ENCODE data around the gene TEX51. TPM values are rescaled to one million over a fixed set of nuclear protein-coding genes. Genes with fewer than 3 reads are reported as not detected.

TEX51 gene
- total and polyA plus RNA-seq, 2 of the 4 experiments (the other 2 are of a cell fraction): not detected

- Histone ChIP-seq H3K4ac (ENCODE audit: low read depth, low read length) (no peak overlapping the region), H3K56ac (ENCODE audit: extremely low read depth, insufficient read depth, low read length) (no peak overlapping the region), H3K14ac (replicated peaks; ENCODE audit: low read depth, low read length) (no peak overlapping the region), H3K23ac (ENCODE audit: low read depth, low read length) (no peak overlapping the region), H3K9me3 (ENCODE audit: control insufficient read depth, insufficient read depth, low read length) (no peaks in the 10 kb centered on the region), H3K27me3 (ENCODE audit: control insufficient read depth, insufficient read depth, low read length) (peaks cover 12% of the 10 kb centered on the region), H3K27ac (ENCODE audit: insufficient read depth, low read length) (no peak overlapping the region), H3K79me1 (ENCODE audit: low read depth in 1 of 2, low read length in 2 of 2) (no peaks in the 10 kb centered on the region), H2AFZ (replicated peaks; ENCODE audit: low read length, poor library complexity) (no peak overlapping the region), H3K4me3 (ENCODE audit: insufficient read depth, low read depth, low read length) (no peak overlapping the region), H4K8ac (ENCODE audit: low read depth in 2 of 2, low read length in 2 of 2) (no peak overlapping the region), H2BK20ac (ENCODE audit: low read depth, low read length) (no peak overlapping the region), H3K9ac (ENCODE audit: low read depth, low read length) (no peak overlapping the region), H2BK15ac (ENCODE audit: low read depth, low read length) (no peak overlapping the region), H4K91ac (ENCODE audit: insufficient read depth, low read depth, low read length) (no peak overlapping the region), H3K9me1 (ENCODE audit: insufficient read depth, low read length) (no peaks in the 10 kb centered on the region), H2BK120ac (ENCODE audit: low read depth, low read length) (no peak overlapping the region), H4K20me1 (ENCODE audit: insufficient read depth, low read length) (no peaks in the 10 kb centered on the region), H4K5ac (ENCODE audit: low read depth, low read length) (no peak overlapping the region), H3K4me2 (ENCODE audit: low read depth, low read length) (no peak overlapping the region), H2BK5ac (ENCODE audit: low read depth, low read length, poor library complexity, severe bottlenecking) (no peak overlapping the region), H3K18ac (ENCODE audit: low read depth, low read length) (no peak overlapping the region), H3K4me1 (ENCODE audit: control insufficient read depth, insufficient read depth, low read length) (no peaks in the 10 kb centered on the region), H2AK5ac (ENCODE audit: low read depth, low read length) (no peak overlapping the region), H2AK9ac (replicated peaks; ENCODE audit: low read depth, low read length, poor library complexity) (no peak overlapping the region), H3K36me3 (ENCODE audit: control insufficient read depth, insufficient read depth, low read length) (no peaks in the 10 kb centered on the region)
- CTCF ChIA-PET: no interaction called here
- no TSS peak for BruUV-seq (replicated peaks)
- intact Hi-C loops (cut with micrococcal nuclease): no loop called here
- 80% methylated on average over 1 of the region's 4 CpGs; no CpG with 5 or more reads in 1 of the 2 experiments for WGBS, 2 experiments (ENCODE audit: extremely low coverage in 2 of 2, insufficient read length in 1 of 2)
- no peak for ATAC-seq (ENCODE audit: low read depth)
- in situ Hi-C loops (cut with MboI; ENCODE audit: low sequenced_read_pairs): no loop called here
- no peak for TF ChIP-seq MAFK (IDR thresholded peaks at IDR 0.05; ENCODE audit: low read depth, low read length)
- TF ChIP-seq CTCF (conservative IDR thresholded peaks at IDR 0.05; ENCODE audit: low read depth, low read length): no peak
- TF ChIP-seq FOS (IDR thresholded peaks at IDR 0.05; ENCODE audit: low read depth, low read length): no peak
- TF ChIP-seq RAD21 (IDR thresholded peaks at IDR 0.05; ENCODE audit: low read length): no peak
- no peak for TF ChIP-seq RFX5 (IDR thresholded peaks at IDR 0.05; ENCODE audit: low read depth, low read length)
- no peak for TF ChIP-seq POLR2A (IDR thresholded peaks at IDR 0.05; ENCODE audit: low read depth, low read length)
- TF ChIP-seq MAZ (IDR thresholded peaks at IDR 0.05; ENCODE audit: borderline replicate concordance, low read depth, low read length): no peak
- TF ChIP-seq MXI1 (IDR thresholded peaks at IDR 0.05; ENCODE audit: borderline replicate concordance, low read depth, low read length): no peak
- no peak for TF ChIP-seq SMC3 (IDR thresholded peaks at IDR 0.05; ENCODE audit: low read depth, low read length)
- TF ChIP-seq USF2 (IDR thresholded peaks at IDR 0.05; ENCODE audit: low read depth, low read length): no peak
- TF ChIP-seq BHLHE40 (IDR thresholded peaks at IDR 0.05; ENCODE audit: low read depth, low read length): no peak
- no peak for TF ChIP-seq RCOR1 (IDR thresholded peaks at IDR 0.05; ENCODE audit: insufficient replicate concordance, low read length)
- TF ChIP-seq, protein P1, sequence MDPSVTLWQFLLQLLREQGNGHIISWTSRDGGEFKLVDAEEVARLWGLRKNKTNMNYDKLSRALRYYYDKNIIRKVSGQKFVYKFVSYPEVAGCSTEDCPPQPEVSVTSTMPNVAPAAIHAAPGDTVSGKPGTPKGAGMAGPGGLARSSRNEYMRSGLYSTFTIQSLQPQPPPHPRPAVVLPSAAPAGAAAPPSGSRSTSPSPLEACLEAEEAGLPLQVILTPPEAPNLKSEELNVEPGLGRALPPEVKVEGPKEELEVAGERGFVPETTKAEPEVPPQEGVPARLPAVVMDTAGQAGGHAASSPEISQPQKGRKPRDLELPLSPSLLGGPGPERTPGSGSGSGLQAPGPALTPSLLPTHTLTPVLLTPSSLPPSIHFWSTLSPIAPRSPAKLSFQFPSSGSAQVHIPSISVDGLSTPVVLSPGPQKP (IDR thresholded peaks at IDR 0.05; ENCODE audit: borderline replicate concordance, low read depth, low read length): no peak
- TF ChIP-seq CEBPB (IDR thresholded peaks at IDR 0.05; ENCODE audit: low read depth, low read length): no peak
- TF ChIP-seq CHD1 (IDR thresholded peaks at IDR 0.05; ENCODE audit: low read depth, low read length): no peak
- no peak for TF ChIP-seq NFE2L2 (IDR thresholded peaks at IDR 0.05; ENCODE audit: low read depth, low read length)
- dilution Hi-C loops (cut with HindIII; ENCODE audit: low sequenced_read_pairs, unreplicated experiment): no loop called here
- POLR2A ChIA-PET (ENCODE audit: unreplicated experiment): no interaction called here
- no peak for DNase-seq
These were observed 37.6 kb downstream of the TEX51 start for GRCh38 chr2:126936219-126936723.

Data from IMR-90 (cell line).